ENCODE data around the gene APOO. TPM values are rescaled to one million over a fixed set of nuclear protein-coding genes. Genes with fewer than 3 reads are reported as not detected.

The APOO gene
- polyA plus RNA-seq, 4 donors = 33.8 to 43.5 (median 39.1) TPM

DNA sequence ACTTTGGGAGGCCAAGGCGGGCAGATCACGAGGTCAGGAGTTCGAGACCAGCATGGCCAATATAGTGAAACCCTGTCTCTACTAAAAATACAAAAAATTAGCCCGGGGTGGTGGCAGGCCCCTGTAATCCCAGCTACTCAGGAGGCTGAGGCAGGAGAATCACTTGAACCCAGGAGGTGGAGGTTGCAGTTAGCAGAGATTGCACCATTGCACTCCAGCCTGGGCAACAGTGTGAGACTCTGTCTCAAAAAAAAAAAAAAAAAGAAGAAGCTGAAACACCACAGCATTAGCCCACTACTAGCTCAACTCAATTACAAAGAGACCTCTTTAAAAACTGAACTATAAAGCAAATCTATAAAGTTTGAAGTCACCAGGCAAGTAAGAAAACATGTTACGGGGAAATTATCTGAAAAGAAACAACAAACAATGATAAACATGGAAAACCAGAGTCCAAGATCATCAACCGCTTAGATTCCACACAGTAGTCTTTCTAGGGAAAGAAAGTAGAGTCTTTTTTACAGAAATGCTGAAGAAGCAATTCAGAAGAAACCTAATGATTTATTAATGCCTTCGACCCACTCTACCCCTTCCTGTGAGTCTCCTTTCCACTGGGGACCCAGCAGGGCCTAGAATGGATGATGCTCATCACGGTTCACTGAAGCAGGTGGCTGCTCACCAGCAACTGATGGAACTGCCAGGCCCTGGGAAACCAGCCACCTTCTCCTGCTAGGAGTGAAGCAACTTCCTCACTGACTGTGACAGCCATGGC is 118.2 kb downstream of the APOO start:
- no peak for DNase-seq (ENCODE audit: low read depth in 4 of 4, low spot score in 2 of 4)

DNA sequence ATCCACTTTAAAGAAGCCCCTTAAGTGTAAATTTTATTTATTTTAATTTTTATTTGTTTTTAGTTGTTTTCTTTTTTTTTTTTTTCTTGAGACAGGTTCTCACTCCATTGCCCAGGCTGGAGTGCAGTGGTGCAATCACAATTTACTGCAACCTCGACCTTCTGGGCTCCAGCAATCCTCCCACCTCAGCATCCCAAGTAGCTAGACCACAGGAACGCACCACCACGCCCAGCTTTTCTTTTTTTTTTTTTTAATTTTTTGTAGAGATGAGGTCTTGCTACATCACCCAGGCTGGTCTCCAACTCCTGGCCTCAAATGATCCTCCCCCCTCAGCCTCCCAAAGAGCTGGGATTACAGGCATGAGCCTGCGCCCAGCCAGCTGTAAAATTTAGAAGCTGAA is 118.8 kb downstream of the APOO start:
- DNase-seq (ENCODE audit: low read depth in 4 of 4, low spot score in 2 of 4) = no peak

DNA sequence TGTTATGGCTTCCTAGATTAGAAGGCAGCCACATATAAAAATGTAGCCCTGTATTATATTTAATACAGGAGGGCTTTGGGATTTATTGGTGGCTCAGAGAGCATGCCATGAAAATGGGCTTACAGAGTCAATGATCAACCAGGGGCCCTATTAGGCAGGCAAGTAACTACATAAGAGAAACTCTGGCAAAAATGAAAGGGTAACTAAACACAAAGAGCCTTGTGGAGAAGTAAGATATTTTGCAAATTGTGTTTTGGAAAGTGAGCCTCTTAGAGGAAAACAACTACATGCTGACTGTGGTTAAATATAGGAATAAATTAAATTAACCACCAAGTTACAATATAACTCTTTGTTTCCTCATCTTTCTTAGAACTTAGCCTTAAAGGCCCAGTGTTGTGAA is 119.2 kb downstream of the APOO start:
- DNase-seq (ENCODE audit: low read depth in 4 of 4, low spot score in 2 of 4) = no peak

DNA sequence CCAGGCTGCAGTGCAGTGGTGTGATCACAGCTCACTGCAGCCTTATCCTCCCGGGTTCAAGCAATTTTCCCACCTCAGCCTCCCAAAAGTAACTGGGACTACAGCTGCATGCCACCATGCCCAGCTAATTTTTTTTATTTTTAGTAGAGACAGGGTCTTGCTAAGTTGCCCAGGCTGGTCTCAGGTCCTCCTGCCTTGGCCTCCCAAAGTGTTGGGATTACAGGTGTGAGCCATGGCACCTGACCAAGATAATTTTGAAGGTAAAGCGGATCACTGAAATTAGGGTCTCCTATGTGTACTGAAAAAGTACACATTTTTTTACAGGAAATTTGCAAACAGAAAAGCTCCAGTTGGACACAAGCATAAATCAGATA is 120.0 kb downstream of the APOO start:
- DNase-seq (ENCODE audit: low read depth in 4 of 4, low spot score in 2 of 4) = no peak

DNA sequence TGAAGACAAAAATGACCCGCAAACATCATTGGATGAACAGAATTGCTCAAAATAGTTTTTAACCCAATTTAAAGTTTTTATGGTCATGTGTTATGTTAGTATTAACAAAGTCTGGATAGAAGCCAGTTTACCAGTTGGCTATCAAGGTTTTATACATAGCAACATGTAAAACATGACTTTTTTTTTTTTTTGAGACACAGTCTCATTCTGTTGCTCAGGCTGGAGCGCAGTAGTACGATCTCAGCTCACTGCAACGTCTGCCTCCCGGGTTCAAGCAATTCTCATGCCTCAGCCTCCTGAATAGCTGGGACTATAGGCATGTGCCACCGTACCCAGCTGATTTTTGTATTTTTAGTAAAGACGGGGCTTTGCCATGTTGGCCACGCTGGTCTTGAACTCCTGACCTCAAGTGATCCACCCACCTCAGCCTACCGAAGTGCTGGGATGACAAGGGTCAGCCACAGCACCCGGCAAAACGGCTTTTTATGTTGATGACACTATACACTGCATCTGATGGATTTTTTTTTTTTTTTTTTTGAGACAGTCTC is 121.4 kb downstream of the APOO start:
- DNase-seq (ENCODE audit: low read depth in 4 of 4, low spot score in 2 of 4) = no peak

DNA sequence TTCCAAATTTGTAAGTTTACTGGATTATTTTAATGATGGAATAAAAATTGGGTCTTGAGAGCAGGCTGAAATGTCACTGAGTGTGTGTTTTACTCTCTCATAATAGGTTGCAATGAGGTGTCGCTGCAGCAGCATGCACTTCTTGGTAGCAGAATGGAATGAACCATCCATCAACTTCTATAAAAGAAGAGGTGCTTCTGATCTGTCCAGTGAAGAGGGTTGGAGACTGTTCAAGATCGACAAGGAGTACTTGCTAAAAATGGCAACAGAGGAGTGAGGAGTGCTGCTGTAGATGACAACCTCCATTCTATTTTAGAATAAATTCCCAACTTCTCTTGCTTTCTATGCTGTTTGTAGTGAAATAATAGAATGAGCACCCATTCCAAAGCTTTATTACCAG is 122.2 kb downstream of the APOO start:
- DNase-seq (ENCODE audit: low read depth in 4 of 4, low spot score in 2 of 4) = no peak

DNA sequence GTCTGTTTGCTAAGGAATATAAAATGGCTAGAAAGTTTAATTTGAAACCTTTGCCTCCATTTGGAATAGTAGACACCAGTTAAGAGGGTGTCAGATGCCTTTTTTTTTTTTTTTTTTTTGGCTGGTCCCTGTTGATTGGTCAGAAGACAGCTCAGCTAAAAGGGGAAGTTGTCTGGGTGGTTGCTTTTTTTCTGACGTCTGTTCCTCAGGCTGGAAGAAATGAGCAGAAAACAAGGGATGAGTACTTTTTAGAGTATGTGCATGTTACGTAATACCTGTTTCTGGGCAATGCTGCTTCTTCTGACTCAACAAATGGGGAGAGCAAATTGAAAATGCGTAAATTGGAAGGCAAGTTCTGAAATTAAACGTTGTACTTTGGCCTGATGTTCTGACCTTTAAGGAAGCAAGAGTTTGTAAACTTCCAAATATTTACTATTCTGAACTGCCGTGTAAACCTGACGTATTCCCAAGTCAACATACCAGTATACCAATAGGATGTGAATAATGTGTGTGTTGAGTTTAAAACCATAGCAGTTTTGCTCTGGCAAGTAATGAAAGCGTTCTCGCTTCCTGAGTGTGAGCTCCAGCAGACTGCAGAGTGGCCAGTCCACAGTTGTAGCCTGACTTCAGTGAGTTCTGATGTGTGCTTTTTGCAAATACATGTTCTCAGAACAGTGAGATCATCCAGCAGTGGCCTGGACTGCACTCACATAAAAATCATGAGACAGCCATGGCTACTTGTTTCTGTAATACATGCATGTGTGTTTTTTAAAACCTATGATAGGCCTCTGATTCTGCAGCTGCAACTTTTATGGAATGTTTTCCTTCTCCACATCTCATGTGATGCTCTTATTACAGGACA is 123.0 kb downstream of the APOO start:
- DNase-seq (ENCODE audit: low read depth in 4 of 4, low spot score in 2 of 4) = no peak

DNA sequence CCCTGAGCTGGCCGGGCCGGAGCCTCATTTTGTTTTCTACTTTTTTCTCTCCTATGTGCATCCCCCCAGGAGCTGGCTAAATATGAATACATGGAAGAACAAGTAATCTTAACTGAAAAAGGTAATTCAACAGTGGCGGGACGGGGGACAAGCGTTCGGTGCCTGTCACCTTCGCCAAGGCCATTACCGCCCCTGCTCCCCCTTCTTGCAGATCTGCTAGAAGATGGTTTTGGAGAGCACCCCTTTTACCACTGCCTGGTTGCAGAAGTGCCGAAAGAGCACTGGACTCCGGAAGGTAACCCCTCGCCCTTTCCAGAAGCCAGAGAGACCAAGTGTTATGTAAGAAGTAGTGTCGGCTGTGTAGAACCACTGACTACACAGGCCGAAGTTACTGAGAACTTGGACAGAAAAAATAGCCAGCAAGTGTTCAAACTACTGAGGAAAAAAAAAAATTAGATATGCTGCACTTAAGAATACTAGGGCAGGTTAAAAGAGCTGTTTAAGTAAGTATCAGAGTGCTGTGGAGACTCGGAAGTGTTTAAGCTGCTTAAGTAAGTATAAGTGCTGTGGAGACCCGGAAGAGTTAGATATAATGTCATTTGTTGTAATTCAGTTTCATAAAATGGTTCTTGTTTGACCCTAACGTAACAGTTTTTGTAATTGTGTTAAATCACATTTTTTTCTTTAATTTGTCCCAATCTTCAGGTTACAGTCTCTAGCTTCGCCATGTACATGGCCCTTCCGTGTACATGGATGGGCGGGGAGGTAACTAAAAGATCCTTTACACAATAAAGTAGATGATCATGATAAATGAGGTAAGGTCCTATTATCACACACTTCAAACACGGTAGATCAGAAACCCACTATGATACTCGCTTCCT is 123.9 kb downstream of the APOO start:
- DNase-seq (ENCODE audit: low read depth in 4 of 4, low spot score in 2 of 4) = no peak

Other genes with a start within 250 kb of the APOO start
- gene PRDX4, start 240.4 kb downstream of the APOO start, polyA plus RNA-seq (ENCODE audit: insufficient read length in 4 of 4) = 100 to 1,000 TPM in 2 of 4 donors, 10 to 100 TPM in 2; 83.5 to 115 (median 103) TPM
- 10 to 100 TPM; 28.5 to 45.9 (median 32.6) TPM for gene ACOT9, start 164.7 kb downstream of the APOO start, polyA plus RNA-seq (ENCODE audit: insufficient read length in 4 of 4)
- gene SAT1, start 124.8 kb downstream of the APOO start, polyA plus RNA-seq (ENCODE audit: insufficient read length in 4 of 4) = 100 to 1,000 TPM; 240 to 326 (median 266) TPM
- gene CXorf58, start 68 bp upstream of the APOO start, polyA plus RNA-seq (ENCODE audit: insufficient read length in 4 of 4) = under 1 TPM in 2 of 4 donors, not detected in 2; 0.17 to 0.32 TPM
- gene KLHL15, start 119.2 kb upstream of the APOO start, polyA plus RNA-seq (ENCODE audit: insufficient read length in 4 of 4) = 10 to 100 TPM; 12.9 to 16.2 (median 14.5) TPM
- gene EIF2S3, start 147.0 kb upstream of the APOO start, polyA plus RNA-seq (ENCODE audit: insufficient read length in 4 of 4) = 100 to 1,000 TPM; 148 to 222 (median 169) TPM
- gene ZFX, start 241.8 kb upstream of the APOO start, polyA plus RNA-seq (ENCODE audit: insufficient read length in 4 of 4) = 10 to 100 TPM; 22.5 to 34.0 (median 30.8) TPM

Data from left renal cortex interstitium (tissue), 4 donors.